GM12872 (cell line): Measurements from ENCODE around the gene TENM4.

Source experiments
- CTCF ChIP-seq: IDR thresholded peaks from 3 replicates; pipeline ENCODE4 v1.5.1; 2011; ENCODE audit warnings: low read depth, mild to moderate bottlenecking, low read length, moderate library complexity; ENCODE audit not compliant: insufficient read depth

Gene TENM4

GRCh38 chr11:79440571-79441460 is at the start of gene TENM4:
Gene TENM4 (minus strand): TSS chr11:79441030. CDS start chr11:79069944, 371,086 bp downstream.
- peak; percentile 31; the same call in 1 of the 3 replicates for TF ChIP-seq CTCF

- no peak for TF ChIP-seq CTCF
Measured at GRCh38 chr11:79488286-79488685, 47.5 kb upstream of the TENM4 start.

- no peak for TF ChIP-seq CTCF
Measured at GRCh38 chr11:79487412-79487811, 46.6 kb upstream of the TENM4 start.

GRCh38 chr11:79486242-79486984 is 45.6 kb upstream of the TENM4 start:
- TF ChIP-seq CTCF: no peak

GRCh38 chr11:79485694-79486093 is 44.9 kb upstream of the TENM4 start:
- no peak for TF ChIP-seq CTCF

- no peak for TF ChIP-seq CTCF
Measured at GRCh38 chr11:79484872-79485271, 44.0 kb upstream of the TENM4 start.

- TF ChIP-seq CTCF: no peak
Measured at GRCh38 chr11:79482800-79483199, 42.0 kb upstream of the TENM4 start.
